ENCODE results near the gene GBX2.

The GBX2 gene

GRCh38 chr2:236130349-236130998, 37.7 kb downstream of the GBX2 start:
- DNase-seq (no peak), ATAC-seq (ENCODE audit: insufficient read depth, low read depth) (no peak)
- Histone ChIP-seq H3K27me3 (ENCODE audit: insufficient read depth, low read length, poor library complexity) (no peaks in the 10 kb centered on the region), H3K79me2 (ENCODE audit: insufficient read depth, low read length) (no peaks in the 10 kb centered on the region), H3K4me1 (ENCODE audit: insufficient read depth, low read length) (no peaks in the 10 kb centered on the region), H2AFZ (ENCODE audit: low read depth, low read length) (no peak overlapping the region), H3K9me3 (ENCODE audit: insufficient read depth, low read length, severe bottlenecking) (no peaks in the 10 kb centered on the region), H3K4me2 (ENCODE audit: insufficient read depth, low read length) (no peak overlapping the region), H3K4me3 (ENCODE audit: low read depth in 1 of 2, low read length in 2 of 2) (no peak overlapping the region), H3K27ac (ENCODE audit: low read length) (no peak overlapping the region), H4K20me1 (ENCODE audit: insufficient read depth, low read length) (no peaks in the 10 kb centered on the region), H3K9ac (ENCODE audit: low read depth, low read length) (no peak overlapping the region), H3K36me3 (ENCODE audit: insufficient read depth, low read length) (peaks cover 2% of the 10 kb centered on the region; the same call in 1 of the 2 replicates)
- no peak for TF ChIP-seq EZH2 (IDR thresholded peaks at IDR 0.05; ENCODE audit: borderline replicate concordance, low read depth, low read length, severe bottlenecking)
- TF ChIP-seq, protein P1, sequence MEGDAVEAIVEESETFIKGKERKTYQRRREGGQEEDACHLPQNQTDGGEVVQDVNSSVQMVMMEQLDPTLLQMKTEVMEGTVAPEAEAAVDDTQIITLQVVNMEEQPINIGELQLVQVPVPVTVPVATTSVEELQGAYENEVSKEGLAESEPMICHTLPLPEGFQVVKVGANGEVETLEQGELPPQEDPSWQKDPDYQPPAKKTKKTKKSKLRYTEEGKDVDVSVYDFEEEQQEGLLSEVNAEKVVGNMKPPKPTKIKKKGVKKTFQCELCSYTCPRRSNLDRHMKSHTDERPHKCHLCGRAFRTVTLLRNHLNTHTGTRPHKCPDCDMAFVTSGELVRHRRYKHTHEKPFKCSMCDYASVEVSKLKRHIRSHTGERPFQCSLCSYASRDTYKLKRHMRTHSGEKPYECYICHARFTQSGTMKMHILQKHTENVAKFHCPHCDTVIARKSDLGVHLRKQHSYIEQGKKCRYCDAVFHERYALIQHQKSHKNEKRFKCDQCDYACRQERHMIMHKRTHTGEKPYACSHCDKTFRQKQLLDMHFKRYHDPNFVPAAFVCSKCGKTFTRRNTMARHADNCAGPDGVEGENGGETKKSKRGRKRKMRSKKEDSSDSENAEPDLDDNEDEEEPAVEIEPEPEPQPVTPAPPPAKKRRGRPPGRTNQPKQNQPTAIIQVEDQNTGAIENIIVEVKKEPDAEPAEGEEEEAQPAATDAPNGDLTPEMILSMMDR (IDR thresholded peaks at IDR 0.05; ENCODE audit: borderline replicate concordance, extremely low read depth, low read length, poor library complexity, severe bottlenecking) = no peak

- no peaks in the 10 kb centered on the region for H3K27me3 ChIP-seq (ENCODE audit: insufficient read depth, low read length, poor library complexity)
- H3K4me3 ChIP-seq (ENCODE audit: low read depth in 1 of 2, low read length in 2 of 2) = no peak overlapping the region
- no peak for ATAC-seq (ENCODE audit: insufficient read depth, low read depth)
- no peak overlapping the region for H3K4me2 ChIP-seq (ENCODE audit: insufficient read depth, low read length)
- no peak overlapping the region for H3K9ac ChIP-seq (ENCODE audit: low read depth, low read length)
- H3K27ac ChIP-seq (ENCODE audit: low read length) = no peak overlapping the region
- no peaks in the 10 kb centered on the region for H3K4me1 ChIP-seq (ENCODE audit: insufficient read depth, low read length)
- no peaks in the 10 kb centered on the region for H3K79me2 ChIP-seq (ENCODE audit: insufficient read depth, low read length)
- H3K9me3 ChIP-seq (ENCODE audit: insufficient read depth, low read length, severe bottlenecking) = no peaks in the 10 kb centered on the region
- H2AFZ ChIP-seq (ENCODE audit: low read depth, low read length) = no peak overlapping the region
- no peak for TF ChIP-seq EZH2 (IDR thresholded peaks at IDR 0.05; ENCODE audit: borderline replicate concordance, low read depth, low read length, severe bottlenecking)
- TF ChIP-seq, protein P1 (IDR thresholded peaks at IDR 0.05; ENCODE audit: borderline replicate concordance, extremely low read depth, low read length, poor library complexity, severe bottlenecking) = no peak
- peaks cover 2% of the 10 kb centered on the region; the same call in 1 of the 2 replicates for H3K36me3 ChIP-seq (ENCODE audit: insufficient read depth, low read length)
- H4K20me1 ChIP-seq (ENCODE audit: insufficient read depth, low read length) = no peaks in the 10 kb centered on the region
- DNase-seq = no peak
Observed at GRCh38 chr2:236129935-236130334, 38.3 kb downstream of the GBX2 start.

GRCh38 chr2:236128321-236128720, 39.9 kb downstream of the GBX2 start:
- TF ChIP-seq, protein P1 (IDR thresholded peaks at IDR 0.05; ENCODE audit: borderline replicate concordance, extremely low read depth, low read length, poor library complexity, severe bottlenecking) = no peak
- TF ChIP-seq EZH2 (IDR thresholded peaks at IDR 0.05; ENCODE audit: borderline replicate concordance, low read depth, low read length, severe bottlenecking) = no peak
- no peak for DNase-seq
- no peak overlapping the region for H3K27ac ChIP-seq (ENCODE audit: low read length)
- H3K27me3 ChIP-seq (ENCODE audit: insufficient read depth, low read length, poor library complexity) = no peaks in the 10 kb centered on the region
- H2AFZ ChIP-seq (ENCODE audit: low read depth, low read length) = no peak overlapping the region
- no peaks in the 10 kb centered on the region for H3K79me2 ChIP-seq (ENCODE audit: insufficient read depth, low read length)
- H3K4me3 ChIP-seq (ENCODE audit: low read depth in 1 of 2, low read length in 2 of 2) = no peak overlapping the region
- H4K20me1 ChIP-seq (ENCODE audit: insufficient read depth, low read length) = no peaks in the 10 kb centered on the region
- no peak for ATAC-seq (ENCODE audit: insufficient read depth, low read depth)
- peaks cover 2% of the 10 kb centered on the region; the same call in 1 of the 2 replicates for H3K36me3 ChIP-seq (ENCODE audit: insufficient read depth, low read length)
- H3K4me1 ChIP-seq (ENCODE audit: insufficient read depth, low read length) = no peaks in the 10 kb centered on the region
- H3K9ac ChIP-seq (ENCODE audit: low read depth, low read length) = no peak overlapping the region
- H3K4me2 ChIP-seq (ENCODE audit: insufficient read depth, low read length) = no peak overlapping the region
- H3K9me3 ChIP-seq (ENCODE audit: insufficient read depth, low read length, severe bottlenecking) = no peaks in the 10 kb centered on the region

All from DND-41 (cell line).